HG03520 (cell line): ENCODE data around the gene MON2.

Experiments
- ATAC-seq: cut with Tn5 transposase; IDR thresholded peaks from one replicate; pipeline ENCODE4 v1.9.1; 2021; ENCODE audit warnings: mild to moderate bottlenecking, moderate library complexity; ENCODE audit not compliant: unreplicated experiment

Gene MON2

DNA sequence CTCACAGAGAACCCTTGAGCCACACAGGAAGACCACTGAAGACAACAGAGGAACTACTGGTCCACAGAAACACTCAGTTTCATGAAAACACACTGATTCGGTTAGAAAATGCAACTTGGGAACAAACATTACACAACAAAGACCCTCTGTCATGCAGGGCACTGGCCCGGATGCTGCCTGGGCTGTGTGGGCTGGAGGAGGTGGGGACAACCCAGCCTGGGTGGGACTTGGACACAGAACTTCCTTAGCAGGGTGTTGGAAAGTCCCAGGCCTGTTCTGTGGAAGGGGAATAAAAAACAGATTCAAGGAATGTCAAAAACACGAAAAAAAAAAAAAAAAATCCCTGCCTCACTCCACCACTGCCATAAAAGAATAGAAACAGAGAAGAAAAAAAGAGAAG is 181.0 kb downstream of the MON2 start:
- no peak for ATAC-seq

DNA sequence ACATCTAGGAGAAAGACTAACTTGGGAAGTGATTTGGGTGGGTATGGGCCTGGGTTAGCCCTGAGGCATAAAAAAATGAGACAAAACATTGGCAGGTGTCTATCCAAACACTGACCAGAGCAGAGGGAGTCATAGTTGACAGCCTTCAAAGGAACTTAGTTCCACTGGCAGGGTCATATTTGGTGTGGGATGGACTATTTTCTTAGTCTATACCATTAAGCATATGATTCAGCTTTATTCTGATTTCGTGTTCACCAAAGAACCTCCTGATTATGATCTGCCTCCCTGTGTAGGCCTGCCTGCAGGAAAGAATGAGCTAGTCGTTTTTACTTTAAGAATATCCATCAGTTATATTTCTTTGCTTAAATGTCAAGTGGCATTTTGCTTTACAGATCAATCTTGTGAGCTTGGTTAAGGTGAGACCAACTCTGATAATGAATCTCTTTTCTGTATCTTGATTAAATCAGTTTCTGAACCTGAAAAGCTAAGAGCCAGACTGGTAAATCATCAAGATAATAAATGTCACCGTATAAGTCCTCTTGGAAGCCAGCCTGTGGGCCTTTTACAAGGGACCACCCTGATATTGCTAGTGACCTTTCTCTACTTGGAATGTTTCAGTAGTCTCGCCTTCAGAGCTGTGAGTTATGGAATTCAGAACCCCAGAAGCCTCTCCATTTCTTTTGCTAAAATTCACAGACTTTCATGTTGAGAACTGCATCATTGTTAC is 182.9 kb downstream of the MON2 start:
- no peak for ATAC-seq
